Mesendoderm (in vitro differentiated cells): Measurements from ENCODE around the gene SLIT3.

ENCODE experiments used
- DNase-seq: peaks from one replicate; pipeline ENCODE4 v3.0.0; 2013
- H2AK5ac ChIP-seq: 2 replicates; pipeline ENCODE4 v1.6.1; 2013; ENCODE audit warnings: low read length, inconsistent platforms
- H2BK120ac ChIP-seq: 2 replicates; pipeline ENCODE4 v1.6.1; 2013; ENCODE audit warnings: low read depth, mild to moderate bottlenecking, low read length, moderate library complexity, mixed read lengths
- H2BK15ac ChIP-seq: replicated peaks from 2 replicates; pipeline ENCODE4 v1.6.1; 2013; ENCODE audit warnings: low read depth, mild to moderate bottlenecking, moderate library complexity
- H2BK5ac ChIP-seq: 2 replicates; pipeline ENCODE4 v1.6.1; 2013; ENCODE audit warnings: low read length, inconsistent platforms
- H3K18ac ChIP-seq: 2 replicates; pipeline ENCODE4 v1.6.1; 2013; ENCODE audit warnings: mild to moderate bottlenecking, low read length, mixed read lengths
- H3K23ac ChIP-seq: one replicate; pipeline ENCODE4 v1.6.1; 2013; ENCODE audit warnings: low read length
- H3K27ac ChIP-seq: 2 replicates; pipeline ENCODE4 v1.5.1; 2013; ENCODE audit warnings: low read depth, mild to moderate bottlenecking, inconsistent platforms, low read length, moderate library complexity
- H3K27me3 ChIP-seq: 2 replicates; pipeline ENCODE4 v1.6.1; 2013; ENCODE audit warnings: low read length, control low read depth, mild to moderate bottlenecking, inconsistent platforms; ENCODE audit not compliant: insufficient read depth, poor library complexity
- H3K36me3 ChIP-seq: 2 replicates; pipeline ENCODE4 v1.6.1; 2013; ENCODE audit warnings: low read length, inconsistent platforms; ENCODE audit not compliant: control insufficient read depth, insufficient read depth
- H3K4ac ChIP-seq: one replicate; pipeline ENCODE4 v1.6.1; 2013; ENCODE audit warnings: low read depth, mild to moderate bottlenecking, low read length, moderate library complexity
- H3K4me1 ChIP-seq: 2 replicates; pipeline ENCODE4 v1.6.1; 2013; ENCODE audit warnings: low read depth, low read length, inconsistent platforms; ENCODE audit not compliant: control insufficient read depth
- H3K4me2 ChIP-seq: 2 replicates; pipeline ENCODE4 v1.6.1; 2013; ENCODE audit warnings: low read length
- H3K4me3 ChIP-seq: 2 replicates; pipeline ENCODE4 v1.5.1; 2013; ENCODE audit warnings: mild to moderate bottlenecking, low read length
- H3K56ac ChIP-seq: one replicate; pipeline ENCODE4 v1.6.1; 2013; ENCODE audit warnings: low read length
- H3K79me1 ChIP-seq: 2 replicates; pipeline ENCODE4 v1.6.1; 2013; ENCODE audit warnings: low read length, inconsistent platforms
- H3K79me2 ChIP-seq: 2 replicates; pipeline ENCODE4 v1.6.1; 2013; ENCODE audit warnings: mild to moderate bottlenecking, low read length; ENCODE audit not compliant: control insufficient read depth, insufficient read depth
- H3K9ac ChIP-seq: 2 replicates; pipeline ENCODE4 v1.6.1; 2013; ENCODE audit warnings: low read length, inconsistent platforms
- H4K5ac ChIP-seq: one replicate; pipeline ENCODE4 v1.6.1; 2013; ENCODE audit warnings: low read length
- H4K8ac ChIP-seq: one replicate; pipeline ENCODE4 v1.6.1; 2013; ENCODE audit warnings: low read depth, mild to moderate bottlenecking, control low read depth, low read length, moderate library complexity
- WGBS: extraction: QIAGEN DNeasy Blood & Tissue Kit; methylation state at CpG from one replicate; pipeline ENCODE4 v1.1.7; 2013; ENCODE audit warnings: low lambda C conversion rate, missing lambda C conversion rate; ENCODE audit not compliant: insufficient coverage; ENCODE audit errors: extremely low coverage; 5-methylcytosine and 5-hydroxymethylcytosine counted together

Gene SLIT3

DNA sequence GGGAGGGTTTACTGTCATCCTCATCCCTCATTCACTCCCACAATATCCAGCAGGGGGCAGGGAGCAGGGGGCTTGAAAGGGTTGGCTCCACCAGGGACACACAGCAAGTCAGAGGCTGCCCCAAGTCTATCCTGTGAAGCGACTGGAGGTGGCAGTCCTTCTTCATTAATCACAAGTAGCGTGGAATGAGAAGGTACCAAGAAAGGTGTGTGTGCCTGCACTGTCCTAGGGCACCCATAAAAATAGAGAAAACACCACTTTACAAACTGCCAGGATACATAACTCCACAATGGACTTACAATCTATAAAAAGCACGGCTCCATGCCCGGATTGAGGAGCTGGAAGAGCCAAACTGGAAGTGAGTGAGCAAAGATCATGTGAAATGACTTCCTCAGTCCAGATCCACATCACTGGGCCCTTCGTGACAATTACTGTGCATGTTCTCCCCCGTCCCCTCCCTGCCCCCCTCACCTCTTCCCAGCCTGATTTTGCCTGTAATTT lies 183.9 kb downstream of the SLIT3 start:
- no peaks in the 10 kb centered on the region for H3K4me1 ChIP-seq
- H3K27ac ChIP-seq: no peak overlapping the region
- H3K18ac ChIP-seq: no peak overlapping the region
- H2BK15ac ChIP-seq: no peak overlapping the region
- H2BK5ac ChIP-seq: no peak overlapping the region
- WGBS: no CpG with 5 or more reads among the region's 6 CpGs
- H4K5ac ChIP-seq: no peak overlapping the region
- no peaks in the 10 kb centered on the region for H3K79me2 ChIP-seq
- H3K9ac ChIP-seq: no peak overlapping the region
- peak; percentile 92 for DNase-seq
- no peak overlapping the region for H4K8ac ChIP-seq
- H2AK5ac ChIP-seq: no peak overlapping the region
- H3K36me3 ChIP-seq: no peaks in the 10 kb centered on the region
- H2BK120ac ChIP-seq: no peak overlapping the region
- no peaks in the 10 kb centered on the region for H3K79me1 ChIP-seq
- no peak overlapping the region for H3K4me3 ChIP-seq
- no peak overlapping the region for H3K4me2 ChIP-seq
- no peak overlapping the region for H3K4ac ChIP-seq
- no peak overlapping the region for H3K23ac ChIP-seq
- no peak overlapping the region for H3K56ac ChIP-seq
- no peaks in the 10 kb centered on the region for H3K27me3 ChIP-seq

DNA sequence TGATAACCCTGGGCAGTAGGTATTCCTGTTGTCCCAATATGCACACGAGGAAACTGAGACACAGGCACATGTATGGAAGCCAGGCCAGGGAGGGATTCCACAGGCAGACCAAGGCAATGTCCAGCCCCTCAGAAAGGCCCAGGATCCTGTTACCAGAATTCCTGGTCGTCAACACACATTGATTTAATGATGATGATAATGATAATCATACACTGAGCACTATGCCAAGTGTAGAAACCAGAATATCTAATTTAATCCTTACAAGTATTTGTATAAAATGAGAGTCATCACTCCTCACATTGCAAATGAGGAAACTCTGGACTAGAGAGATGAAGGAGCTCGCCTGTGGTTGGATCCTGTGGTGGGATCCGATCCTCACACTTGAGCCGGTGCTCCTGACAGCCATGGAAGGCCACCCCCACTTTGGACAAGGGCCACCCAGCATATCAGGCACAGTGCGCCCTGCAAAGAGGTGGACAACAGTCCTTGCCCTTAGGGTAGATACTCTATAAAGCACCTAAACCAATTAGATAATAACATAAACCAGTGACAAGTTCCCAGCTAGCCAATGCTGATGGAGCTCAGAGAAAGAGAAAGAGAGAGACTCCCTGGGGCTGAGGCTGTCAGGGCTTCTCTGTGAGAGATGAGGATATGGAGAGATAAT lies 185.3 kb downstream of the SLIT3 start:
- H3K79me2 ChIP-seq: no peaks in the 10 kb centered on the region
- no peak overlapping the region for H3K27ac ChIP-seq
- H2AK5ac ChIP-seq: no peak overlapping the region
- no peak overlapping the region for H4K5ac ChIP-seq
- no peak overlapping the region for H3K4me3 ChIP-seq
- H3K4me1 ChIP-seq: no peaks in the 10 kb centered on the region
- WGBS: no CpG with 5 or more reads among the region's 6 CpGs
- no peak overlapping the region for H4K8ac ChIP-seq
- no peaks in the 10 kb centered on the region for H3K36me3 ChIP-seq
- H3K18ac ChIP-seq: no peak overlapping the region
- no peak overlapping the region for H3K23ac ChIP-seq
- H2BK15ac ChIP-seq: no peak overlapping the region
- H3K9ac ChIP-seq: no peak overlapping the region
- no peak overlapping the region for H2BK5ac ChIP-seq
- no peak overlapping the region for H2BK120ac ChIP-seq
- no peaks in the 10 kb centered on the region for H3K79me1 ChIP-seq
- no peak for DNase-seq
- H3K4me2 ChIP-seq: no peak overlapping the region
- H3K27me3 ChIP-seq: no peaks in the 10 kb centered on the region
- H3K4ac ChIP-seq: no peak overlapping the region
- H3K56ac ChIP-seq: no peak overlapping the region

DNA sequence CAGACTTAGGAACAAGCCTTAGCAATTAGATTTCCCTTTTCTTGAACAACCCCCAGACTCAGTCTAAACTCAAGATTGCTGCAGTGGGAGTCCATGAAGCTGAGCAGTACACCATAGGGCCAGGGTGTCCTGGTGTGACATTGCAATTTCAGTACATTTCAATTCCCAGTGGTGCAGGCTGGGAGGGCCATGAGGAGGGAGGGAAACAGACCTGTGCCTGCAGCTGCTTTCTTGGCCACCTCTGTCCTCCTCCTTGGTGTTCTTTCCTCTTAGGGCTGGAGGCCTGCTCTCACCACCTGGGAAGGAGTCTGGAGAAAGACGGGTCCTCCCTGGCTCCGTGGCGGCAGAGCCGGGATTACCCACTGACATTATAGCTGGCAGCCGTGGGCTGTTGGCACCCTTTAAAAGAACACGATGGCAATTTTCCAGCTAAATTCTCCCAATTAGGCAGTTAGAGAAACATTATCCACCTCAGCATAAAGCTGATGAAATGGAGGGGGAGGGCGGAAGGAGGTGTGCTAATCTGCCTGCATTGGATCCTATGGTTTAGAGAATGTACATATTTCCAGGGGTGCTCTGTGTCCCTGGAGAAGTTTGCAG lies 186.4 kb downstream of the SLIT3 start:
- Histone ChIP-seq H4K5ac (no peak overlapping the region), H2BK15ac (no peak overlapping the region), H3K18ac (no peak overlapping the region), H2BK120ac (no peak overlapping the region), H3K9ac (no peak overlapping the region), H3K36me3 (no peaks in the 10 kb centered on the region), H4K8ac (no peak overlapping the region), H3K4me3 (no peak overlapping the region), H3K4ac (no peak overlapping the region), H3K4me1 (no peaks in the 10 kb centered on the region), H3K23ac (no peak overlapping the region), H3K79me2 (no peaks in the 10 kb centered on the region), H2BK5ac (no peak overlapping the region), H3K27me3 (no peaks in the 10 kb centered on the region), H3K79me1 (no peaks in the 10 kb centered on the region), H2AK5ac (no peak overlapping the region), H3K27ac (no peak overlapping the region), H3K4me2 (no peak overlapping the region), H3K56ac (no peak overlapping the region)
- WGBS: no CpG with 5 or more reads among the region's 7 CpGs
- no peak for DNase-seq

DNA sequence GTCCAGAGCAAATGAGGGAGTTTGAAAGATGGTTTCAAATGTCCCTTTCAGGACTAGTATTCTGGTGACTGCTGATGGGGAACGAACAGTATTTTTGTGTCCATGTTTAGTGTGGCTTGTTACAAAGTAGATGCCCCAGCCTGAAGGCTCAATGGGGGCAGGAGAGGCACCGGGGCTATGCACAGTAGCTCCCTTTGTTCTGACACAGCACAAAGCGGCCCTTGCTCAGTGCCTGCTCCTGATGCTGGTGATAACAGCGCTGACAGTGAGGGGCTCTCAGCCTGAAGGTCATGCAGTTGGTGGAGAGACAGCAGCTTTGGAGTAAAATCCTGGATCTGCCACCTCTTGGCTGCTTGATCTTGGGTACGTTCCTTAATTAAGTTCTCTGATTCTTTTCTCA lies 188.9 kb downstream of the SLIT3 start:
- no peak overlapping the region for H3K4me2 ChIP-seq
- no peaks in the 10 kb centered on the region for H3K4me1 ChIP-seq
- H3K36me3 ChIP-seq: no peaks in the 10 kb centered on the region
- H4K8ac ChIP-seq: no peak overlapping the region
- H2AK5ac ChIP-seq: no peak overlapping the region
- H3K4me3 ChIP-seq: no peak overlapping the region
- no peak for DNase-seq
- H3K9ac ChIP-seq: no peak overlapping the region
- no peak overlapping the region for H3K4ac ChIP-seq
- H2BK15ac ChIP-seq: no peak overlapping the region
- no peaks in the 10 kb centered on the region for H3K79me1 ChIP-seq
- no peak overlapping the region for H3K56ac ChIP-seq
- H3K23ac ChIP-seq: peak overlapping the region; percentile 61
- H3K27ac ChIP-seq: no peak overlapping the region
- H3K27me3 ChIP-seq: no peaks in the 10 kb centered on the region
- no peak overlapping the region for H2BK120ac ChIP-seq
- H4K5ac ChIP-seq: no peak overlapping the region
- no CpG with 5 or more reads among the region's 5 CpGs for WGBS
- H2BK5ac ChIP-seq: no peak overlapping the region
- no peak overlapping the region for H3K18ac ChIP-seq
- H3K79me2 ChIP-seq: no peaks in the 10 kb centered on the region

DNA sequence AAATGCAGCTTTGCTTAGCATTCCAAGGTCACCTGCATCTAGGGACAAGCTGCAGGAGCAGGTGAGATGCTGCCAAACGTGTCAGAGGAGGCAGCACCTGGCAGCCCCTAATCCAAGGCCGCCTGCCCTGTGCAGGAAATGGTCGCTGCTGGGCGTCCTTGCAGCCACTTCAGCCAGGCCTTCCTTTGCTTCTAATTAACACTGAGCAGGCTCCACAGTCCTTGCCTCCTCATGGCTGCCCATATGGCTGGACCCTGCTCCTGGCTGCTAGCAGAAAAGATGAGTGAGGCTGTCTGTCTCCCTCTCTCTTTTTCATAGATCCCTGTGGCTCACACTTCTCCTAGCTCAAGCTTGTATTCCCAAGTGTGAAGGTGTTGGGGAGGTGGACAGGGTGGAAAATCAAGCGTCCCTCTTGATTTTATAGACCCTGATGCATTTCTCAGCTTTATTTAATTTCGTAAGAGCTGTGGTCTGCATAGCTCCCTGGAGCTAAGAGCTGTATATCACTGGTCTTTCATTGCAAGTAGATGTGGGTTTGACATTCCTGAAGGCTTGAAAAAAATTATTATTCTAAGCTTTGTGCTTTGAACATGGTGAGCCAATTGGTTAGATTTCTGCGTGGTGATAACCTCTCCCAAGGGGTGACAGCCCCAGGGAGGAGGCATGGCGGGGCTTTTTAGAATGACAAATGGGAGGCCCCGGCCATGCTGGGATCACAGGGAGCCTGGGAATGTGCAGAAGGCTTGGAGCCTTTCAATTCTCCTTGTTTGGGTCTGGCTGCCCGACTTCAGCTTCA lies 193.8 kb downstream of the SLIT3 start:
- H3K18ac ChIP-seq: no peak overlapping the region
- H3K4me1 ChIP-seq: no peaks in the 10 kb centered on the region
- WGBS: no CpG with 5 or more reads among the region's 10 CpGs
- H4K5ac ChIP-seq: no peak overlapping the region
- H3K56ac ChIP-seq: no peak overlapping the region
- H4K8ac ChIP-seq: no peak overlapping the region
- H3K79me2 ChIP-seq: no peaks in the 10 kb centered on the region
- no peak overlapping the region for H3K23ac ChIP-seq
- no peak overlapping the region for H2BK120ac ChIP-seq
- no peak overlapping the region for H3K4ac ChIP-seq
- no peak for DNase-seq
- no peak overlapping the region for H3K27ac ChIP-seq
- H3K4me2 ChIP-seq: no peak overlapping the region
- no peak overlapping the region for H3K9ac ChIP-seq
- H2BK15ac ChIP-seq: no peak overlapping the region
- H2BK5ac ChIP-seq: no peak overlapping the region
- no peaks in the 10 kb centered on the region for H3K79me1 ChIP-seq
- H2AK5ac ChIP-seq: no peak overlapping the region
- H3K27me3 ChIP-seq: no peaks in the 10 kb centered on the region
- H3K4me3 ChIP-seq: no peak overlapping the region
- H3K36me3 ChIP-seq: no peaks in the 10 kb centered on the region
